HG03558 (cell line): ENCODE measurements around the gene TMCO1.
"Not testable (repeated sequence)": the region's sequence is repeated elsewhere in the genome, so short reads cannot be mapped to it uniquely, and the experiment has no call there.

ENCODE experiments used
- ATAC-seq: cut with Tn5 transposase; IDR thresholded peaks from one replicate; pipeline ENCODE4 v1.9.1; 2021; ENCODE audit warnings: moderate number of reproducible peaks; ENCODE audit not compliant: unreplicated experiment; ENCODE audit errors: extremely low read depth

The TMCO1 gene

DNA sequence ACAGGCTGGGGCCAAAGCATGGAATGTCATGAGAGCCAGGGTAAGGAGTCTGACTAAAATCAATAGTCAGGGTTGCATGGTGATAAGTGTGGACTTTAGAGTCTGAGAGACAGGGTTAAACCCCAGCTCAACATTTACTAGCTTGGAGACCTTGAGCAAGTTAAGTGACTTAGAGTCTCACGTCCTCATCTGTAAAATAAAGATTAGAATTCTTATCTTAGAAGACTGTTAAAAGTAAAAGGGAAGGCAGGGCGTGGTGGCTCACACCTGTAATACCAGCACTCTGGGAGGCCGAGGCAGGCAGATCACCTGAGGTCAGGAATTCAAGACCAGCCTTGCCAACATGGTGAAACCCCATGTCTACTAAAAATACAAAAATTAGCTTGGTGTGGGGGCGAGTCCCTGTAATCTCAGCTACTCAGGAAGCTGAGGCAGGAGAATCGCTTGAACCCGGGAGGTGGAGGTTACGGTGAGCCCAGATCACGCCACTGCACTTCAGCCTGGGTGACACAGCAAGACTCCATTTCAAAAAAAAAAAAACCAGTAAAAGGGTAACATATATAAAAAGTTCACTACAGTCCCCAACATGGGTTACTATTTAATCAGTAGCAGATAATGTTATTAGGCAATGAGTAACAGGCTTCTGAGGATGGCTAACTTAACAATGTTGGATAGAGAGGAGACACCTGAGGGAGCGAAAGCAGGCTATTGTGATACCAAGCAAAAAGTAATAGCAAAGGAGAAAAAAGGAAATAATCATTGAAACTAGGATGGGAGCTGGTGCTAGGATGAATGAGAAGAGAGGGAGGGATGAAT is 20.8 kb downstream of the TMCO1 start:
- ATAC-seq = no peak

DNA sequence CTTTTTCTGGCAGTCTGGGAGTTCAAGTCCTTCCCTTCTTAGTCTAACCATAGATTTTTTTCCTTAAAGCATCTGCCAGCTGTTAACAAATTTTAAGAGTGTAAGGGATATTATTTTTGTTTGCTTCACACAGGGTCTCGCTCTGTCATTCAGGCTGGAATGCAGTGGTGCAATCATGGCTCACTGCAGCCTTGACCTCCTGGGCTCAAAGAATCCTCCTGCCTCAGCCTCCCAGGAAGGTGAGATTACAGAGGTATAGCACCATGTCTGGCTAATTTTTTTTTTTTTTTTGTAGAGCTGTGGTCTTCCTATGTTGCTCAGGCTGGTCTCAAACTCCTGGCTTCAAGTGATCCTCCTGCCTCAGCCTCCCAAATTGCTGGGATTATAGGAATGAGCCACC is 23.8 kb downstream of the TMCO1 start:
- not testable (repeated sequence) for ATAC-seq

DNA sequence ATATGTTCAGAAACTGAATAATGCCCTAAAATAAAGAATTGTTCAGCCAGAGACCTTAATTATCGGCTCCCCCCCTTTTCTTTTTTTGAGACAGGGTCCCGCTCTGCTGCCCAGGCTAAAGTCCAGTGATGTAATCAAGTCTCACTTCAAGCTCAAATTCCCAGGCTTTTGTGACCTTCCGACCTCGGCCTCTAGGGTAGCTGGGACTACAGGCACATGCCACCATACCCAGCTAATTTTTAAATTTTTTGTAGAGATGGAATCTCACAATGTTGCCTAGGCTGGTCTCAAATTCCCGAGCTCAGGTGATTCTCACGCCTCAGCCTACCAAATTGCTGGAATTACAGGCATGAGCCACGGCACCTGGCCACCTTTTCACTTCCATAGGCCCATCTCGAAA is 26.5 kb downstream of the TMCO1 start:
- ATAC-seq = no peak

DNA sequence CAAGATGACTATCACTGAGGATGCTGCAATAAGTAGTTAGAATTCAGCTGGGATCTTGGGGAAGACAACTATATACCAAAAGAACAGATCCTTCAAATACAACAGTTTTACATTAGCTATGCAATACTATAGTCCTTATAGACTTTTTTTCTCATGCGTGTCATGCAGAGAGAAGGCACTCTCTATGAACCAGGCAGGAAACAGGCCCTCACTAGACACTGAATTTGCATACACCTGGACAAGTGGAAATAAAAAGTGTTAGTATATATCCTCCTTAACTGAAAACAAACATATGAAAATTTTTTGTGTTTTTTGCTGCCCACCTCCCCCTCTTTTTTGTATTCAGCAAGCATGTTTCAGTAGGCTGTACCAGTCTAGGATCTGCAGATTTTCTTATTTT is 29.9 kb downstream of the TMCO1 start:
- ATAC-seq = peak; percentile 89

DNA sequence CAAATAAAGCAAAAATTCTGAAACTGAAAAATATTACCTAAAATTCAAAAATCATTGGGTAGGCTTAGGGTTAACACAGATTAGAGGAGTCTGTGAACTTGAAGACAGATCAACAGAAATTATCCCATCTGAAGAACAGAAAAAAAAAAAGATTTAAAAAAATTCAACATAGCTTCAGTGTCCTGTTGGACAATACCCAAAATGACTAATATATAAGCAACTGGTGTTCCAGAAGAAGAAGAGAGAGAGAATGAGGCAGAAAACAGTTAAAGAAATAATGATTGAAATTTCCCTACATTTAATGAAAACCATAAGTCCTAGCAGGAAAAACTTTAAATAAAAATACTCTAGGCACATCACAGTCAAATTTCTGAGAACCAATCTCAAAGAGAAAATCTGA is 31.5 kb downstream of the TMCO1 start:
- ATAC-seq = no peak

DNA sequence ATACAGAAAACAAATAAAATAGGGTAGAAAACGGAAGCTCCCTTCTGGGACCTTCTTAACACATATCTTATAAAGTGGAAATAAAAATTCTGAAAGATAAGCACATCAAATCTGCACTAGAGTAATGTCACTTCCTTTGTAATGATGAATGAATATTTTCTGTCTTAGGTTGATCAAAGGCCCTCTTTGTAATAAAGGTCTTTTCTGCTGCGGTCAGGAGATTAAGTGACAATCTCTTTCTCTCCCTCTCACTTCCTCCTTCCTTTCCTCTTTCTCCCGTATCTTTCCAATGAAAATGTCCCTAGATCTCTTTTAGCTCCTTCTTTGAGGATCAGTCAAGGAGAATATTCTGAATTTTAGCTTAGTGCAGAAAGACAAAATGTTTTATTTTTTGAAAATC is 33.8 kb downstream of the TMCO1 start:
- no peak for ATAC-seq

DNA sequence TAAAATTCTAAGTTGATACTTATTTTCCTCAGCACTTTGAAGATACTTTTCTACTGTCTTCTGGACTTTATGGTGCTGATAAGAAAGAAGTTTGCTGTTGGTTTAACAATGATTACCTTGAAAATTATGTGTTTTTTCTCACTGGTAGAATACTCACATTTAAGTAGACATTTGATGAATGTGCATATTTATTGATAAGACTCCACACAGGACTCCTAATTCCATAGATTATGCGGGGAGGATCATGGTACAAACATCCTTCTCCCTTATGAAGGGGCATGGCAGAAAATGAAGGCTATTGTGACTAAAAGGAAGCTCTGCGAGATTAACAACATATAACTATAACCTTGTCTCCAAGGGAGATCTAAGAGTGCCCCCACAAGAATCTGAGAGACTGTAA is 41.8 kb downstream of the TMCO1 start:
- ATAC-seq = no peak

DNA sequence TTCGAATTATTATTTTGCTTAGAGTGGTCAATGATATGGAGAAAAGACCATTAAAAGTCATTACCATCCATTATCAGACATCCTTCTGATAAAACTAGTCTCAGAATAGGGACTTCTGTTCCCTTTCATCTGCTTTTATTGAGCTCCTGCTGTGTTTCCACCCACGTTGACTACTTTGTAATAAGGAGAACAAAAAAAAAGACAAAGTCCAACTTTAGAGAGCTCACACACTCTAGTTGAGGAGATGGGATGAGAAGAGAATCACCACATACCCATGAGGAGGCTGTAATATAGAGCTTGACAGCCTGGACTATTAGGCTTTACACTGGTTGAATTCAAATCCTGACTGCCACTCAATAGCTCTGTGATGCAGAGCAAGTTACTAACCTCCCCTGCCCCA is 42.5 kb downstream of the TMCO1 start:
- no peak for ATAC-seq

DNA sequence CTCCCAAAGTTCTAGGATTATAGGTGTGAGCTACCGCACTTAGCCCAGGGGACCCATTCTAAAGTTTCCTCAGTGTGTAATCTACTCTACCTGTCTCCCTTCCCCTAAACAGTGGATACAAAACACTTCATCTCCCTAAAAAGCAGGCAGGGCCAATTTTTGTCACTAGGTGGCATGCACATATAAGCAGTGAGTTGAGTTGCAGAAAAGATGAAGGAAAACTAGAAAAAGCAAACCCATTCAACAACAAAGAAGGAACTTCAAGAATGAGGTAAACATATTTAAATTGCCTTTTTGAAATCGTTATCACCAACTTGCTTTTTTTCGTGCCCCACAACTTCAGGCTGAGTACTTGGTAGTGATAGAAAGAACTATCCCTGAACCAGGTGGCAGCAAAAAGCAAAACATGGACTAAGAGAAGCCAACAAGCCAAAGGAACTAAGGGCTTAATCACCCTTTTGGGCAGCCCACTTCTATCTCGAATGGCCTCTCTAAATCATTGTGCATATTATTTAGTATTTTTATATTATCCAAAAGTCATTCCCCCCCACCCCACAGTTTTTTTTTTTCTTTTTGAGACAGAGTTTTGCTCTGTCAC is 50.7 kb downstream of the TMCO1 start:
- no peak for ATAC-seq

DNA sequence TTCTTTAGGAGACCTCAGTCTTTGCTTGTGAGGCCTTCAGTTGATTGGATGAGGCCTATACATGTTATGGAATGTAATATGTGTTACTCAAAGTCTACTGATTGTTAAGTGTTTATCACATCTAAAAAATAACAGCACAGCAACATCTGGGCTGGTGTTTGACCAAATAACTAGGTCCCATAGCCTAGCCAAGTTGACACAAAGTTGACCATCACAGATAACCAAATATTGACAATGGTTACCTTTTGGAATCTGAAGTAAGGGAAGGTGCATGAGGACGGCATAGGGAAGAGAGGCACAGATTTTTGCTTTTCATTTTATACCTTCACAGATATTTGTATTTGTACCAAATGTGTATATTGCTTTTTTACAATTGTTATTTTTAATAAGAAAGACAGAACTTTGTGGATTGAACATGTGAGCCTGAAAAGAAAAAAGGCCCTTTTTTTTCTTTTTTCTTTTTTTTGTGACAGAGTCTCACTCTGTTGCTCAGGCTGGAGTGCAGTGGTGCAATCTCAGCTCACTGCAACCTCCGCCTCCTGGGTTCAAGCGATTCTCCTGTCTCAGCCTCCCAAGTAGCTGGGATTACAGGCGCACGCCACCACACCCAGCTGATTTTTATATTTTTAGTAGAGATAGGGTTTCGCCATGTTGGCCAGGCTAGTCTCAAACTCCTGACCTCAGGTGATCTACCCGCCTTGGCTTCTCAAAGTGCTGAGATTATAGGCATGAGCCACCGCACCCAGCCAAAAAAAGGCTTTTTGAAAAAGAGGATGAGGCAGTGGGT is 52.2 kb downstream of the TMCO1 start:
- ATAC-seq = not testable (repeated sequence)

DNA sequence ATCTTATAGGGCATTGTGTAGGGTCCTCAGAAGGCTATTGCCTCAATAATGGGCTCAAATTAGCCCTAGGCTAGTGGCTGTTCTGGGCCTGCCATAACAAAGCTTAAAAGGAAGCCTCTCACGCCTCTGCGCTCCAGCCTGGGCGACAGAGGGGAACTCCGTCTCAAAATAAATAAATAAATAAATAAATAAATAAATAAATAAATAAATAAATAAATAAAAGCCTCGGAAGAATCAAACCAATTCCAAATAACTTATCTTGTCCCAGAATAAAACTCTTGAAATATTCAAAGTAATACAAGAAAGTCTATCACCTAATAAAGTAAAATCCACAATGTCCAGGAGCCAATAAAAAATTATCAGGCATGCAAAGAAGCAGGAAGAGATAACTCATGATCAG is 55.9 kb downstream of the TMCO1 start:
- no peak for ATAC-seq

DNA sequence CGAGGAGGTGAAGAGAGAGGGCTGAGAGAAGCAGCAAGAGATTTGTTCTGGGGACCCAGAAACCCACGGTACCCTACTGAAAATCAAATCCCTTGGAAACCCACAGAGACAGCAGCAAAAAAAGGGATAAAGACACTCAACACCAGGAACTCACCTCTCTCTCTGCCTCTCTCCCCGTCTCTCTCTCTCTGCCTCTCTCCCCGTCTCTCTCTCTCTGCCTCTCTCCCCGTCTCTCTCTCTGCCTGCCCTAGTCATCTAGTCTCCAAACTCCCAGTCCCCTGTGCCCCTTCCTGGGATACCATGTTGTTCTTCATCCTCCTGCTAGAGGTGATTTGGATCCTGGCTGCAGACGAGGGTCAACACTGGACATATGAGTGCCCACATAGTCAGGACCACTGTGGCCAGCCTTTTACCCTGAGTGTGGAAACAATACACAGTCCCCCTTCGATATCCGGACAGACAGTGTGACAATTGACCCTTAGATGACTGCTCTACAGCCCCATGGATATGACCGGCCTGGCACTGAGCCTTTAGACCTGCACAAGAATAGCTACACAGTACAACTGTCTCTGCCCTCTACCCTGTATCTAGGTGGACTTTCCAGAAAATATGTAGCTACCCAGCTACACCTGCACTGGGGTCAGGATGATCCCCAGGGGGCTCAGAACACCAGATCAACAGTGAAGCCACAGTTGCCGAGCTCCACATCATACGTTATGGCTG is 60.5 kb downstream of the TMCO1 start:
- ATAC-seq = no peak

DNA sequence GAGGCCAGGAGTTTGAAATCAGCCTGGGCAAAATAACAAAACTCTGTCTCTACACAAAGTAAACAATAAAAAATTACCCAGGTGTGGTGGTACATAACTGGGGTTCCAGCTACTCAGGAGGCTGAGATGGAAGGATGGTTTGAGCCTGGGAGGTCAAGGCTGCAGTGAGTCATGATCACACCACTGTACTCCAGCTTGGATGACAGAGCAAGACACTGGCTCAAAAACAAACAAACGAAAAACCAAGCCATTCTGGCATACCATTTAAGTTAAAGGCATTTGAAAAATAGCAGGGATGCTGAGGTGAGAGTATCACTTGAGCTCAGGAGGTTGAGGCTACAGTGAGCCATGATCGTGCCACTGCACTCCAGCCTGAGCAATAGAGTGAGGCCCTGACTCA is 65.0 kb downstream of the TMCO1 start:
- no peak for ATAC-seq

DNA sequence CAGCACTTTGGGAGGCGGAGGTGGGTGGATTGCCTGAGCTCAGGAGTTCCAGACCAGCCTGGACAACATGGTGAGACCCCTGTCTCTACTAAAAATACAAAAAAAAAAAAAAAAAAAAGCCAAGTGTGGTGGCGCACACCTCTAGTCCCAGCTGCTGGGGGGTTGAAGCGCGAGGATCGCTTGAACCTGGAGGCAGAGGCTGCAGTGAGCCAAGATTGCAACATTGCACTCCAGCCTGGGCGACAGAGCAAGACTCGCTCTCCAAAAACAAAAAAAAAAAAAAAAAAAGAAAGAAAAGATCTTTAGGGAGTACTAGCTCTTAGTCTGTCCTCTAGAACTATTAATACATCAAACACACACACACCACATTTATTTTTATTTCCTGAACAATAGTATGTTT is 66.7 kb downstream of the TMCO1 start:
- not testable (repeated sequence) for ATAC-seq

DNA sequence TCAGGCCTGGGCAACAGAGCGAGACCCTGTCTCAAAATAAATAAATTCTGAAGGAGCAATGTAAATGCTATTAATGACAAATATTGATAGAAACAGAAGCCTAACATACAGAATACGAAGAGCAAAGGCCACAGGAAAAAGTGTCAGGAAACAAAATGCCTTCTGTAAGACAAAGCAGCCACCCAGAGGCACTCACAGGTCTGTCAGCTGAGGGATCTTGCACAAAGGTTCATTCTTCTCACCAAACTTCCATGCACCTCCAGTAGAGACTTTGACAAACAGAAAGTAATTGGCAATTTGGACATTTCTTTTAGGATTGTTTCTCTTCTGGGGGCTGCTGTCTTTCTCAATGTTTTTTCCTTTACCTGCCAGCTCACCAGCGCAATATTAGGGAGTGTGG is 69.1 kb downstream of the TMCO1 start:
- no peak for ATAC-seq

DNA sequence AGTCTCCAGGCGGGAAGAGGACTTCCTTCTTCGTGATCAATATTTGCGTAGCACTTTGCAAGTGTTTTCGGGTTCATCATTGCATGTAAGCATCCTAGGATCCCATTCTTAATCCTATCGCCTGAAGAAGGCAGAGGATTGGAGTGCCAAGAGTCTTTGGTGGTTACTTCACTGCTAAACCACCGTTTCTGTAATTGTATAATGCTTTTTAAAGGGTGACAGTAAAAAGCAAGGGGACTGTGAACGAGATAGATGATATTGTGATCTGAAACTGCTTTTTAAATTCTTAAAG is 70.0 kb downstream of the TMCO1 start:
- ATAC-seq = no peak

DNA sequence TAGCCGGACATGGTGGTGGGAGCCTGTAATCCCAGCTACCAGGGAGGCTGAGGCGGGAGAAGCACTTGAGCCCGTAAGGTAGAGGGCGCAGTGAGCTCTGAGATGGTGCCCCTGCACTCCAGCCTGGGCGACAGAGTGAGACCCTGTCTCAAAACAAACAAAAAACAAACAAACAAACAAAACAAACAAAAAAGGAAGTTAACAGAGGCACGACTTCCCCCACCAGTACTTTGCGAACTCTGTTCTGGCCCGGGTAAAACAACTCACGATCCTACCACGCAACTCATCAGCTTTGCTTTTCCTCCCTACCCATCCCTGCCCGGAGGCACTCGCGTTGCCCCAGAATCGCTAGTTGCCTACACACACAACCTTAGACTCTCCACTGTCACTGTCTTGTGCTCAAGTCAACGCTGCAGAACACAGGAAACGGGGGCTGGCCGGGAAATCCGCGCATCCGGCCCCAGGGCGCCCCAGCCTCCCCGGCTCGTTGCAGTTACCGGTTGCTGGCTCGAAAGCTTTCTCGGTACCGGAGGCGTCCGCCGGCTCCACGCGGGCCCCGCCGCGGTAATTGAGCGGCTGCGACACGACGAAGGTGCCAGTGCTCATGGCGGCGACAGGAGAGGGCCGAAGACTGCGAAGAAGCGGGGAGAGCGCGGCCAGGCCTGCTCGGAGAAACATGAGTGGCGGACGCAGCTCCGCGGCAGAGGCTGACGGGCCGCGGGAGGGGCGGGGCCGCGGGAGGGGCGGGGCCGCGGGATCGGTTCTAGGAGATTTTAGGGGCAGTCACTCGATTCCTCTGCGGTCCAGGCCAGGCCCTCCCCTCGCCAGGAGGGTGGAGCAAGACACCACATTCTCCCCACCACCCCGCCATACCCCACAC is 70.5 kb downstream of the TMCO1 start, which contains the start of gene ALDH9A1:
ALDH9A1 (minus strand) TSS at position 682 of the 880 bp plus-strand sequence; CDS start at position 678, 4 bp downstream.
- ATAC-seq = peak; percentile 83

DNA sequence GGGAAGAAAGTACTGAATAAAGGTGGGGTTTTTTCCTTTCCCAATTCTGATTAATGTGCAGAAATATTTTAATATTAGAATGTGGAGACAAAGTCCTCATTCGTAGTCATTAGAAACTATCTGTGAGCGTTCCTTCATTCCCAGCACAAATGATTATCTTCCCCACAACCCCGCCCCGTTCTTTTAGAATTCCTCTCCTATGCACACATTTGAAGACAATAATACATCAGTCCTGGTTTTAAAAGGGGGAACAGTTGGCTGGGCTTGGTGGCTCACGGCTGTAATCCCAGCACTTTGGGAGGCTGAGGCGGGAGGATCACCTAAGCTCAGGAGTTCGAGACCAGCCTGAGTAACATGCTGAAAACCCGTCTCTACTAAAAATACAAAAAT is 71.2 kb downstream of the TMCO1 start:
- no peak for ATAC-seq

DNA sequence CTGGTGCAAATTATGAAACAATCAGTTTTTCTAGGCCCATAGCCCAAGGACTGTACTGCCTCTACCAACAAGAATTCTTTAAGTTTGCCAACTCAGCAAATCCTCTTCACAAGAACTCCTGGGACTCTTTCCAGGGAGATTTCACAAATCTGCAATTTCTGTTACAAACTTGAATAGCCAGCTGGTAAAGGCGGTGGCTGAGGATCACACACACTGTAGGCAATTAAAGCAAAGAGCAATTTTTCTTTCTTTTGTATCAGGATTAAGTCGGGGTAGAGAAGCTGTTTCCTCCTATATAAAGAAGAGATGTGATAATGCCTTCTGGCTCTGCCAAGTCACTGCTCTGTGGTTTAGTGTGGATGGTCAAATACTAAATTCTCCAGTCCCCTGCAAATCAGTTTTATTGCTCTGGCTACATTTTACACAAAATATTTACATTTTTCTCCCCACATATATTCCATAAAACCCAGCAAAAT is 72.0 kb downstream of the TMCO1 start:
- no peak for ATAC-seq

DNA sequence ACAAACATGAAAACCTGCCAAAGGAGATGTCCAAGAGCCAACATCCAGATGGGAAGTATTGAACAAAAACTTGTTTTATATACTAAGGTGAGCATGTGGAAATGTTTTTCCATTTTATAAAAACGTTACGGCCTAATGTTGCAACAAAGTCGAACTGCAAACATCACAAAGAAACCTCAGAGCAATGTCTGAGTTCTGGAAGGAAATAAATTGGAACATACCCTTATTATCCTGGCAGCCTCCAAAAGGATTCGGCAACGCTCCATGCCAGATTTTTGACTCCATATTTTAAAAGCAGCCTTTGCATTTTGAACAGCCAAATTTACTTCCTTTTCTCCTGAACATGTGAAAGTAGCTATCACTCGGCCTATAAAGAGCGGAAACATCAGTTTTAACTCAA is 73.6 kb downstream of the TMCO1 start:
- no peak for ATAC-seq
